Middle frontal gyrus (tissue), 1 donor: ENCODE data around the gene PNLIPRP2.

ENCODE experiments used
- DNase-seq: peaks from one replicate; pipeline ENCODE4 v3.0.0-alpha.2; 2015; ENCODE audit warnings: low spot score; ENCODE audit errors: extremely low spot score

PNLIPRP2 gene

GRCh38 chr10:116612107-116612769, 8.5 kb upstream of the PNLIPRP2 start:
- no peak for DNase-seq

- DNase-seq = no peak
Observed at GRCh38 chr10:116613471-116613870, 7.3 kb upstream of the PNLIPRP2 start.

- no peak for DNase-seq
Observed at GRCh38 chr10:116614796-116615195, 6.0 kb upstream of the PNLIPRP2 start.

GRCh38 chr10:116615199-116615776, 5.5 kb upstream of the PNLIPRP2 start:
- no peak for DNase-seq

- no peak for DNase-seq
Observed at GRCh38 chr10:116621476-116621875, 723 bp downstream of the PNLIPRP2 start.

GRCh38 chr10:116621934-116622655, 1.3 kb downstream of the PNLIPRP2 start:
- no peak for DNase-seq

- no peak for DNase-seq
Observed at GRCh38 chr10:116625845-116626244, 5.1 kb downstream of the PNLIPRP2 start.

- no peak for DNase-seq
Observed at GRCh38 chr10:116626815-116627214, 6.1 kb downstream of the PNLIPRP2 start.

- DNase-seq = no peak
Observed at GRCh38 chr10:116627386-116627933, 6.7 kb downstream of the PNLIPRP2 start.

GRCh38 chr10:116629340-116629739, 8.6 kb downstream of the PNLIPRP2 start:
- DNase-seq = no peak

- no peak for DNase-seq
Observed at GRCh38 chr10:116630020-116630419, 9.3 kb downstream of the PNLIPRP2 start.

- DNase-seq = no peak
Observed at GRCh38 chr10:116631871-116632295, 11.1 kb downstream of the PNLIPRP2 start.

- no peak for DNase-seq
Observed at GRCh38 chr10:116632596-116633215, 12.0 kb downstream of the PNLIPRP2 start.

GRCh38 chr10:116633216-116633600, 12.5 kb downstream of the PNLIPRP2 start:
- no peak for DNase-seq

GRCh38 chr10:116634126-116634975, 13.6 kb downstream of the PNLIPRP2 start:
- DNase-seq = no peak

- no peak for DNase-seq
Observed at GRCh38 chr10:116636385-116636784, 15.6 kb downstream of the PNLIPRP2 start.

- DNase-seq = no peak
Observed at GRCh38 chr10:116636976-116637375, 16.2 kb downstream of the PNLIPRP2 start.

- DNase-seq = no peak
Observed at GRCh38 chr10:116637830-116638229, 17.1 kb downstream of the PNLIPRP2 start.

- no peak for DNase-seq
Observed at GRCh38 chr10:116646502-116646901, 25.7 kb downstream of the PNLIPRP2 start.

- DNase-seq = no peak
Observed at GRCh38 chr10:116648903-116649302, 28.1 kb downstream of the PNLIPRP2 start.

GRCh38 chr10:116653885-116654284, 33.1 kb downstream of the PNLIPRP2 start:
- DNase-seq = no peak
